NCI-H1417 treated with DMSO at 0.1 percent for 48 hours (cell line): ENCODE measurements around the gene ELK1.

Source experiments
- DNase-seq: peaks from one replicate; lab custom pipeline; 2025; lab: John Stamatoyannopoulos, UW

ELK1 gene

DNA sequence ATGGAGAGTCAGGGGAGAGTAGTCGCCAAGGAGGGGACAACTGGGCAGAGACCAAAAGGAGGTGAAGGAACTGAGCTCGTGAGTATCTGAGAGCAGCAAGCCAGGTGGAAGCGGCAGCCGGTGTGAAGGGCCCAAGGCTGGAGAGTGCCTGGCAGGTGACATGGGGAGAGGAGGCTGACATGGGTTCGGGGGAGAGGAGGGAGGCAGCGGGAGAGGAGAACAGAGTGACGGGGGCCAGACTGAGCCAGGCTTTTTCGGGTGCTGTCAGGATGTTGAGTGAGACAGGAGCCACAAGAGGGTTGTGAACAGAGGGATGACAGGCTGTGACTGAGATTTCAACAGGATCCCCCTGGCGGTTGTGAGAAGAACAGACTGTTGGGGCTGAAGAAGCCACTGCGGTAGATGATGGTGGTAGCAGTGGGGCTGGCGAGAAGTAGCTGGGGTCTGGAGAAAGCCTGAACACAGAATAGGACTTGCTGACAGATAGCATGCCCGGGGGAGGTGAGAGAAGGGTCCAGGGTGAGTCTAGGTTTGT, 5.7 kb downstream of the ELK1 start:
- DNase-seq, result no peak

DNA sequence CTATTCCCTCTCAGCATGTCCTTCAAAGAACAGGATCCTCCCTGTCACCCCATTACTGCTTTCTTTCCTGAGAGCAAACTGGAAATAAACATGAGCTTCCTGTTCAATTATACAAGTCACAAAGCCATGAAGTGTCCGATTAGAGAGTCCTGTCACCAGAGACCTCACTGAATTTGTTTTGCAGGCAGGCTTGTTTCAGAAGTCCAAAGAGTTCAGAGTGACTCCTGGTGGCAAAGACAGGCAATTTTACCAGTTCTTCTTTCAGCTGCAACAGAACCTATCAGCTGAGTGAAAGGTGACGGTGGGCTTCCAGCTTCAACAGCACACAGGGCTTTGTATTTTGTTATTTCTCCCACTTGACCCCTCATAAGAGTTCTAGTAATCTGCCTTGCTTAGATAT, 6.4 kb downstream of the ELK1 start:
- DNase-seq, result no peak

DNA sequence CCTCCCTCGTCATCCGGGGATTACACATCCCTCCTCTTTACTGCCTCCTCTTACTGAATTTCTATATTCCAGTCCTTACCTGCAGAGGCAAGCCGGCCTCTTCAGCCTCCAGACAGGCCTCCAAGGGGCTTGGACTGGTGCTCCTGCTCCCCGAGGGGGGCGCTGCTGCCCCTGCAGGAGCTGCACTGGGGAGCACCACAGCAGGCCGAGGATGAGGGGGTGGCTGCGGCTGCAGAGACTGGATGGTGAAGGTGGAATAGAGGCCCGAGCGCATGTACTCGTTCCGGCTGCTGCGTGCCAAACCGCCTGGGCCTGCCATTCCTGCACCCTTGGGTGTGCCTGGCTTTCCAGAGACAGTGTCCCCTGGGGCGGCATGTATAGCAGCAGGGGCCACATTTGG, 11.5 kb downstream of the ELK1 start:
- DNase-seq, result no peak

DNA sequence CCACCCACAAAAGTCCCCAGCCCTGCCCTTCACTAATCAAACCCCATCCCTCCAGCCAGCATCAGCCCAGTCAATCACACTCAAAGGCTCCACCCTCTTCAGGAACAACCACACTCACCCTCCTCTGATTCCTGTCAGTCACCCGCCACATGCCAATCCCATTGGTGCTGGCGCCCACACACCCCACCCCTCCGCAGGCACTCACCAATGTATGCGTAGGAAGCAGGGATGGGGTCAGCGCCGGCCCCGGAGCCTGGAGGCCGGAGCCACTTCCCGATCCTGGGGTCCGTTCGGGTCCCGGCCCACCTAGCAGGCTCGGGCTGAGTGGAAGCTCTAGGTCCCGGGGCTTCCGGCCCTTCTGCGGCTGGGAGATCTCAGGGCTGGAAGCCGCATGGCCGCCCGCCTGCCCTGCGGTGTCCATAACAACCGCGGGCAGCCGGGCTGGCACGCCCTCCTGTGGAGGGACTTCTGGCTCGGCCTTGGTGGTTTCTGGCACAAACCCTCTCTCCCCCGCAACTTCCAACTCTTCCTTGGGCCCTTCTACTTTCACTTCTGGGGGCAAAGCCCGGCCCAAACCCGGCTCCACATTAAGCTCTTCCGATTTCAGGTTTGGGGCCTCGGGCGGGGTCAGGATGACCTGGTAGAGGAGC, 12.7 kb downstream of the ELK1 start:
- no peak for DNase-seq

DNA sequence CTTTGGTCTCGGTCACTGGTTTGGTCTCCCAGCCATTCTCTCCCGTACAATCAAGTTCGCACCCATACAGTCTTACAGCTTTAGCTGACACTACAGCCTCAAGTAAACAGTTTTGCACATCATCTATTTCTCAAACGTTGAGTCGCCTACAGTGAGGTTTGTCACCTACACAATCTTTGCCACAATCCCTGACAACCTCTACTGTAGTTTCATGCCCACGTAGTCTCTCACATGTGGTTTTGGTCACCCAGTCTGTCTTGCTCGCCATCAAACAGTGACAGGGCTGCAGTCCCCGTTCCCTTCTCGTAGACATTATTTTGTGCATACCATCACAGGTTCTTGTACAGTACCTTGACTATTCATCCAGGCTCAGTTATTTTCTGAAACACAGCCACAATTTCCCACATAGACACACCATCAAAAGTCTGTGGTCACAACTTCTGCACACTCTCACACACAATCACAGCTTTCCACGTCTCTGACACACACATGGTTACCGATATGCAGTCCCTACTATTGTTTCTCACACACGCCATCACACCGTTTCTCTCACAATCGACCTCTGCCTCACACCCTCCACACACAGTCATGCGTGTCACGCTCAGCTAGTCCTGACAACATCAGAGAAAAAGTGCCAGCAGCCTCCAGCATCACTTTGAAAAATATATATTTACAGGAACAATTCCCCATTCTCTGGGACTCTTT, 15.3 kb downstream of the ELK1 start:
- DNase-seq, result no peak

DNA sequence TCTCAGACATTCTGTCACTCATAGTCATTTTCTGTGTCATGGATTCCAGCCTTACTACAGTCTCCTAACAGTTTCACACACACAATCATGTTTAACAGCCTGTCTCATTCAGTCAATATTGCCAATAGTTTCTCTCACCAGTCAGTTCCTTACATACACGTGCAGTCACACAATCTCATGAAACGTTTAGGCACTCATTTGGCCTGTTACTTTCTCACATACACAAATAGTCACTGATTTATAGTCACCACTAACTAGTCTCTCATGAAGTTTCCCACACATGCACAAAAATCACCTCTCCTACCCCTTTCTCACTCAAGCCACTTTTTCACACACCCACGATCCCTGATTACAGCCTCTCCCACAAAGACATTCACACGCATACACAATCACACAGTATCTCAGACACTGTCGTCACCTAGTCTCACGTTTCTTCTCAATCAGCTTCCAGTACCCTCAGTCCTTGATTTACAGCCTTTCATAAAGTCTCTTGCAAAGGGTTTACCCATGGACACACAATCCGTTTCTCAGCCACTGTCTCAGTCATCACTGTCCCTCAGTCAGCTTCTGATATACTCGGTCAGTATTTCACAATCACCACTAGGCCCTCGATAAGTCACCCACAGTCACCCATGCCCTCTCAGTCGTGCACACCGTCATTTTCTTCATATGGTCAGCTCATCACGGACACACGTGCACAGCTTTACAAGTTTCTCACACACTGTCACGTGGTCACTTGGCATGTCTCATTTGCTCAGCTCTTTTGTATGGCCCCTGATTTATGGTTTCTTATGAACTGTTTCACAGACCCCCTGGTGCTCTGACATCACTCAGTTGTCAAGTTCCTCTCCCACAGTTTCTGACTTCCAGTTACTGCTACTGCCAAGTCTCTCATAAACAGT, 16.4 kb downstream of the ELK1 start:
- DNase-seq, result no peak

DNA sequence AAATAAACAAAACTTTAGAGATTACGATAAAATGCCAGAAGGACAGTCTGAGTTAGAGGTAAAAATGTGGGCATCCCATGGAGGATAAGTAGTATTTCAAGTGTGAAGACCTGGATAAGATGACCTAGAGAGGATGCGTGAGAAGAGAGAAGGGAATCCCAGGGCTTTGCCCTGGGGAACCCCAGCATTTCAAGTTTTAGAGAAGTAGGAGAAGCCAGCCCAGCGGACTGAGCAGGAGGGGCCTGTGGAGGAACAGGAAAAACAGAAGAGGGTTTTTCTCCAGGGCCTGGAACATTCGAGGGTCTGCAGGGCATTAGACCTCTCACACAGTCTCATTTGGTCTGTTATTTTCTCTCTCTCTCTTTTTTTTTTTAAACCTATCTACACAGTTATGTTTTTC, 17.7 kb downstream of the ELK1 start:
- DNase-seq, result no peak

DNA sequence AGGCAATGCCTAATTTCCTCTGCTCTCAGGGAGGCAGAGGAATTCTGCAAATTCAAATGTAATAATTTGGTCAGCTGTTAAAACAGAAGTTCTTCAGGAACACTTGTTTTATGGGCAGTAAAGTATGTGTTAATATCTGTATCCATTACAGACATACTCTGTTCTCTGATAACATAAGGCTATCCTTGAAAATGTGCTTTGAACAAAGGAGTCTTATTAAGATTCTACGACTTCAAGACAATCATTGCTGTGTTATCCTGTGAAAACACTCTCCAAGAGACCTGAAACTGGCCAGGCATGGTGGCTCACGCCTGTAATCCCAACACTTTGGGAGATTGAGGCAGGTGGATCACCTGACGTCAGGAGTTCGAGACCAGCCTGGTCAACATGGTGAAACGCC, 18.7 kb downstream of the ELK1 start:
- no peak for DNase-seq

DNA sequence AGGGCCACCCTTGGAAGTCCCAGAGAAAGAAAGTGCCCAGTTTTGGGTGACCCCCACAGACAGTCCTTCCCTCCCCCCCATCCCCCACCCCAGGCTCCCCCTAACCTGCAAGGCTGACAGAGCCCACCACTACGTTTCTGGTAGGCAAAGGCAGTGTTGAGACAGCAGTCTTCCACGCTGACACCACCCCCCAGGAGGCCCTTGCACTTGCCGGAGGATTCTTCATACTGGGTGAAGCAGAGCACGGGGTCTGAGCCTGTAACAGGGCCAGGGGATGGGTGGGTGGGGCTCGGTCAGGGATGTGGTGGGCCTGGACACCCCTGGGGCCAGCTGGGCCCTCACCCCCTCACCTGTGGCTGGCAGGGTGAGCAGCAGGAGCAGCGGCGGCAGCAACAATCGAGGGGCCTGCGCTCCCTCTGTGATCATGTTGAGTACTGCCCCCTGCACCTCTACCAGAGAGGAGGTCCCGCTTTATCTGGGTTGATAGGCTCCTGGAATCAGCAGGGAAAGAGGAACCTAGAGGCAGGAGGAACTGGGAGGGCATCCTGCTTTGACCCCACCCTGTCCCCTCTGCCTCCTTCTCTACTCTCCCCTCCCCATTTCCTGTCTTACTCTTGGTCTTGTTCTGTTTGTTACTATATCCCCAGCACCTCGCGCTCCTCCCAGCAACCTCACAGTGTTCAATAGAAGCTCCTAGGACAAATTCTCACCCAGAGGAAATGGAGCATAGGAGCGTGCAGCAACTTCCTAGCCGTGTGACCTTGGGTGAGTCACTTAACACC, 20.8 kb downstream of the ELK1 start, which contains the start of gene CFP:
Gene CFP, minus strand, starts transcription at position 512 of the 782 bp plus-strand sequence. Its CDS starts 86 bp downstream, at position 426.
- DNase-seq, result no peak

DNA sequence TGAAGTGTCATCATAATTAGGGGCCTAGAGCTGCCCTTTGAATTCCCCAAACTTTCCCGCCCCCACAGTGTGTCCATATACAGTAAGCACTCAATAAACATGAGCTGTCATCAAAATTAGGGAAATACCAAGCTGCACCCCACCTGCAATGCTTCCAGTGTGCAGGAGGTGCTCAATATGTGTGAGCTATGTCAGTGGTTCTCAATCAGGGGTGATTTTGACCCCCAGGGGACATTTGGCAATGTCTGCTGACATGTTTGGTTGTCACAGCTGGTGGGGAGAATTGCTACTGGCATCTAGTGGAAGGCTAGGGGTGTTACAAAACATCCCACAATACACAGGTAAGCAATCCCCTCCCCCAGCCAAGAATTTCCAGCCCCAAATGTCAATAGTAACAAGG, 21.4 kb downstream of the ELK1 start:
- no peak for DNase-seq

DNA sequence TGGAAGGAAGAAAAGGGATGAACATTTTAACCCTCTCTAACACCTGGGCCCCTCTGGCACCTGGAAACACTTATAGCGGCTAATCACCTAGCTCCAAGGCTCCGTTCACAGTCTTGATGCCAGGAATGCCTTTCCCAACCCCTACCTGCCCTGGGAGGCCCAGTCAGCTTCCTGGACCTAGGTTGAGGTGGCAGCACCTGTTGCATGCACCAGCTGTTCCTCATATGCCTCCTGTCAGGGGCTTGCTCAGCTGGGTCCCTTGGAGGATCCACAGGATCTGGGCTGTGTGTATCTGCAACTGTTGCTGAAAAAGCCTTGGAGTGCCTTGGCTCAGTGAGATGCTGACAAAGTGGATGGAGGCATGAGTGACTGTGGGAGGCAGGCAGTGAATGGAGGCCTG, 25.0 kb downstream of the ELK1 start:
- DNase-seq, result no peak

DNA sequence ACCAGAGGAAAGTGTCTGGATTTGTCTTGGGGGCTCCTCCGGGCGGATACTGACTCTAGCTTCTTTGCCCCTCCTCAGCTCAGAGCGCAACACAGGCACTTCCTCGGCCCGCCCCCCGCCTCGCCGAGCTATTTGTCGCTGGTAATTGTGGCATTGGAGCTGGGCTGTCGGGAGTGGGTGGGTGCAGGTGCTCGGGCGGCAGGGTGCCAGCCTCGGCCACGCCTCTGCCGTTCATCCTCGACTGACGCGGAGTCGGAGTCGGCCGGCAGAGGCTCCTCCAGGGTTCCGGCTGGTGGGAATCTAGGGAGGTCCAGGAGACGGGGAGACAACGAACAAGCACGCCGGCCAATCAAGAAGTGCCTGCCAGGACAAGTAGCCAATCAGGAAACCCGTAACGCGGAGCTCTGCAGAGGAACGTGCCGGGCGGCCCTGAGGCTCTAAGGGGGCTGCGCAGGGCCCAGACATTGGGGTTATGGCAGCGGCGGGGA, 26.8 kb downstream of the ELK1 start:
- peak; percentile 13 for DNase-seq

DNA sequence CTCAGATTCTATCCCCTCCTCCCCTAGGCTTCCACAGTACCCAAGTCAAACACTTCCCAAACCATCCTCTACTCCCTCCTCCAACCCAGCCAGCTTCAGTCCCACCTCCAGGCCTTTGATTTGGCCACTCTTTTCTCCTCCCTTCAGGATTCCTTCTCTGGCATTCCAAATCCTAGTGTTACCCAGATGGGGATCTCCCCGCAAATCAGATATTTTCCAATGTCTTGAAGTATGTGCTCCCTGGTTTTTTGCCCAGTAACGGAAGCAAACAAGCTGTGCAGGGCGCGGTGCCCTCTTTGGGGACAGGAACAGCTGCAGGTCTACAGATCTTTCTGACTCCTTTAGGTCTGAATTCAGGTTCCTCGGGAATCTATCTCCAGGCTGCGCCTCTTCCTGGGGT, 28.5 kb downstream of the ELK1 start:
- no peak for DNase-seq

DNA sequence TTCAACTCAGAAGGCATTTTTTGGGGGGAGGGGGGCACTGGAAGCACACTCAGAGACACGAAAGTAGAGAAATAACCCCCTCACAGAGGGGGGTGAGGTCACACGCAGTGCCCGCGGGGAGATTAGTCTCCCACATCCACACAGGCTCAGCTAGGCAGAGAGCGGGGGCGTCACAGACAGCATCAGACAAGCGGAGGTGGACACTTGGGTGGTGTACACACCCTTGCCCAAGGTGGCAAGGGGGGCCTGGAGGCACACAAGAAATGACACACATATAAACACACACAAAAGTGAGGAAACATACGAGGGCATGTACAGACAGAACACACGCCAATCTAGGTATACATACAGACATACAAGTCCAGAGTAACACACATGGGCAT, 30.1 kb downstream of the ELK1 start:
- no peak for DNase-seq

DNA sequence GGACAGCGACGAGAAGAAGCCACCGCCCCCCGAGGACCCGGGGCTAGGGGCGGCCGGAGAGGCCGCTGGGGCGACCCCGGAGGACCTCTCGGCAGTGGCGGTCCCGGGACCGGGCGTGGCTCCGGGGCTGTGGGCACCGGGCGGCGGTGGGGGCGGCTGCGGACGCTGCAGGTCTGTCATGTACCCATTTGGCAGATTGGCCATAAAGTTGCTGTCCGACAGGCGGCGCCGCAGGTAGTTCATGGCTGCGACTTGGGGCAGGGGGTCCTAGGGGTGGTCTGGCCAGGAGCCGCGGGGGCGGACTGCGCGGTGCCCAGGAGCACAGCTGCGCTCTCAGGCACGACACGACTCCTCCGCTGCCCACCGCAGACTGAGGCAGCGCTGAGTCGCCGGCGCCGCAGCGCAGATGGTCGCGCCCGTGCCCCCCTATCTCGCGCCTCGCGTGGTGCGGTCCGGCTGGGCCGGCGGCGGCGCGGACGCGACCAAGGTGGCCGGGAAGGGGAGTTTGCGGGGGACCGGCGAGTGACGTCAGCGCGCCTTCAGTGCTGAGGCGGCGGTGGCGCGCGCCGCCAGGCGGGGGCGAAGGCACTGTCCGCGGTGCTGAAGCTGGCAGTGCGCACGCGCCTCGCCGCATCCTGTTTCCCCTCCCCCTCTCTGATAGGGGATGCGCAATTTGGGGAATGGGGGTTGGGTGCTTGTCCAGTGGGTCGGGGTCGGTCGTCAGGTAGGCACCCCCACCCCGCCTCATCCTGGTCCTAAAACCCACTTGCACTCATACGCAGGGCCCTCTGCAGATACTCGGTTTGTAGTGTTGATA, 30.7 kb downstream of the ELK1 start, which contains the start of gene SYN1:
Gene SYN1, minus strand, starts transcription at position 372 of the 817 bp plus-strand sequence. Its CDS starts 129 bp downstream, at position 243.
- peak; percentile 10 for DNase-seq

DNA sequence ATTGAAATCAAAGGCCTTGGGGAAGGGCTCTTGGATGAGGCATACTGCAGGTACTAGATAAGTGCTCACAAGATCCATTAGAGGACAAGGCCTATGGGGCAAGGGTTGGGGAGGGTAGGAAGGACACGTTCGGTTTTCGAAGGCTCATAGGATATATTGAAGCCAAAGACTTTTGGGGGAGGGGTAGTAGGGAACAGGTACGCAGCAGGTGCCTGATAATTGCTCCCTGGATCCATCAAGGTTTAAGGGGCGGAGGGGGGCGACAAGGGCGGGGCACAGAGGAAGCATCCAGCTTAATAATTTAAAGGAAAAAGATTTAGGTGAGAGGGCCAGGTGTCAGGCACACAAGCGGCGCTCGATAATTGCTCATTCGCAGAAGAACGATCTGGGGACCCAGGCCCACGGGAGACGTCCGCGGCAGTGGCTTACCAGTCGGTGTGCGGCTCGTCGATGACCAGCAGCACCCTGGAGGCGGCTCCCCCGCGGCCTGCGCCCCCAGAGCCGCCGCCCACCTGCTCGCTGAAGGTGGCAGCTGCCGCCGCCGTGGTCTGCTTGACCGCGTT, 31.4 kb downstream of the ELK1 start:
- no peak for DNase-seq

DNA sequence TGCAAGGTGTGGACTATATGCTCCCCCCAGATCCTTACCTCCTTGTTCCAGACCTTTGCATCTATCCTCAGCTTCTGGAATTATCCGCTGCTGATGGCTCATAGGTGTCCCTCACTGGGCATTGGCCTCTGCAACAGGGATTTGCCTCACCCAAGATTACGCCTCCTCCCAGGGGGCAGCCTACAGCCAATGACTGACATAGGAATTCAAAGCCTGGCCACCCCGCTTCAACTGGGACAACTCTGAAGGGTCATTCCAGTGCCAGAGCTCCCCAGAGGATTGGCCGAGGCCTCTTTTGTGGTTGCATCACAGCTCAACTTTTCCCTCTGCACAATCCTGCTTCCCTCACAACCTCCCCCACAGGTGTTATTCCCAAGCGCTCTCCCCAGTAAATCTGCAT, 35.7 kb downstream of the ELK1 start:
- no peak for DNase-seq

DNA sequence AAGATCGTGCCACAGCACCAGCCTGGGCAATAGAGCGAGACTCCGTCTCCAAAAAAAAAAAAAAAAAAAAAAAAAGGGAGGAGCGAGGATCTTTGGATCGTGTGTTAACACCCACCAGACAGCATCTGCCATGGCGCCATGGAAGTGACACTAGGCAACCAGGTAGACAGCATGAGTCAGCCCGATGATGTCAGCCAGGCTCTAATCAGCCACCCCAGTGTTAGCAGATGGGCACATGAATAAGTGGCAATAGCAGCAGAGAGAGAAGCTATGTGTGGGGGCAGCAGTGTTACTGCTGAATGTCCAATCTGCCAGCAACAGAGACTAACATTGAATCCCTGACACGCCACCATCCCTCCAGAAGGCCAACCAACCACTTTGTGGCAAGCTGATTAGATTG, 37.3 kb downstream of the ELK1 start:
- no peak for DNase-seq

DNA sequence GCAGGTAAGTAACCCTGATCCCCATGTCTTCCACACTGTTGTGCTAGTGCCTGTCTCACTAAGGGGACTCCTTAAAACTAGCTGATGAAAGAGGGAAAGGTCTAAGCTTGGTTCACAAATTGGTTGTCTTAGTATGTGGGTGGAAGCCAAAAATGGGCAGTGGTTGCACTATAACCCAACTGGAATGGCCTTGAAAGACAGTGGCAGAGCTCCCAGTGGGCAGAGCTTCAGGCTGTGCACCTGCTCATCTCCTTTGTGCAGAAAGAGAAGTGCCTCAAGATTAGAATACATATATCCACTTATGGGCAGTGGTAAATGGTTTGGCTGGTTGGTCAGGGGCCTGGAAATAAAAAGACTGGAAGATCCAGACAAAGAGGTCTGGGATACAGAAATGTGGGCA, 37.9 kb downstream of the ELK1 start:
- DNase-seq, result no peak

DNA sequence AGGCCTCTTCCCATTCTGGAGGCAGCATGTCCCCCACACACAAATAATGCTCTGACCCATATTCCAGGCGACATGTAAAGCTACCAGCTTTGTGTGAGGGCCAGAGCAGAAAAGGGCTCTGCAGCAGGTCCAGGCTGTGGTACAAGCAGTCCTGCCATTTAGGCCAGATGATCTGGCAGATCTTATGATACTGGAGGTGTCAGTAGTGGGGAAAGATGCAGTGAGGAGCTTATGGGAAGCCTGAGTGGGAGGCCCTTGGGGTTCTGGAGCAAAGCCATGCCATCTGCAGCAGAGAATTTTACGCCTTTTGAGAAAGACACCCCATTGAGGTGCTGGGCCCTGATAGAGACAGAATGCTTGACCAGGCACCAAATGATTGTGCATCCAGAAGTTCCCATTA, 38.4 kb downstream of the ELK1 start:
- DNase-seq, result no peak
